K562 (cell line): ENCODE data around the gene HPD. TPM values are rescaled to one million over a fixed set of nuclear protein-coding genes. Genes with fewer than 3 reads are reported as not detected.

Experiments
- ATAC-seq: fragments of 200-7000 bp; cut with Tn5 transposase; 3 replicates; pipeline ENCODE4 v1.9.1; 2020; ENCODE audit warnings: moderate library complexity
- BruUV-seq: library from RNA; stranded (reverse); fragments of 400-500 nt; replicated peaks from 2 replicates; lab custom pipeline; 2021; lab: Mats Ljungman, UMichigan
- CTCF ChIA-PET: fragments of 300-600 bp; formaldehyde crosslinking; extraction: SDS; loops from one replicate; lab custom pipeline; 2021; ENCODE audit warnings: low intra/inter-chr PET ratio; lab: Yijun Ruan, JAX
- POLR2A ChIA-PET: fragments of 300-600, 350-650 bp; sonication (Branson Sonifier 250); formaldehyde crosslinking; extraction: SDS; loops from one replicate; lab custom pipeline; 2021; ENCODE audit warnings: antibody characterized with exemption, inconsistent platforms; lab: Yijun Ruan, JAX
- DNase-seq, 4 experiments: peaks; one replicate each; pipeline versions ENCODE4 v3.0.0 to v3.0.0-alpha.2; 2011 to 2018; ENCODE audit warnings: low spot score in 3 of 4, mixed read lengths in 3 of 4; ENCODE audit errors: extremely low read depth in 1 of 4
- FAIRE-seq: peaks from 2 replicates; lab custom pipeline; 2011; peaks lifted over from hg19 to GRCh38; lab: Jason Lieb, UNC
- H2AFZ ChIP-seq: 2 replicates; pipeline ENCODE4 v1.6.0; 2011; ENCODE audit warnings: low read depth, low read length, control low read depth, inconsistent platforms
- H3K27ac ChIP-seq: fragments of 200-600 bp; 3 replicates; pipeline ENCODE4 v1.8.0; 2011; ENCODE audit warnings: low read depth, mild to moderate bottlenecking, control low read depth, inconsistent platforms, low read length, moderate library complexity, mixed read lengths; ENCODE audit errors: extremely low read depth
- H3K27me3 ChIP-seq, 2 experiments: fragments of 300-600 bp in 1 of 2; 2 replicates in 1 of 2; 3 replicates in 1 of 2; pipeline versions ENCODE4 v1.6.0 to v1.8.0; 2011; ENCODE audit warnings: inconsistent platforms in 2 of 2, low read length in 2 of 2, mild to moderate bottlenecking in 1 of 2, mixed read lengths in 1 of 2, moderate library complexity in 1 of 2; ENCODE audit not compliant: control insufficient read depth in 2 of 2, insufficient read depth in 2 of 2
- H3K36me3 ChIP-seq: fragments of 300-600 bp; 3 replicates; pipeline ENCODE4 v1.8.0; 2011; ENCODE audit warnings: mild to moderate bottlenecking, low read length, inconsistent platforms; ENCODE audit not compliant: control insufficient read depth, insufficient read depth
- H3K4me1 ChIP-seq, 2 experiments: fragments of 200-600 bp in 1 of 2; replicated peaks in 1 of 2; 2 replicates in 1 of 2; 3 replicates in 1 of 2; pipeline versions ENCODE4 v1.5.1 to v1.8.0; 2011; ENCODE audit warnings: inconsistent platforms in 2 of 2, low read length in 2 of 2, mild to moderate bottlenecking in 1 of 2, mixed read lengths in 1 of 2, moderate library complexity in 1 of 2; ENCODE audit not compliant: control insufficient read depth in 2 of 2, insufficient read depth in 2 of 2
- H3K4me2 ChIP-seq: 2 replicates; pipeline ENCODE4 v1.6.1; 2011; ENCODE audit warnings: low read length, control low read depth, inconsistent platforms, mixed read lengths; ENCODE audit not compliant: insufficient read depth
- H3K4me3 ChIP-seq: fragments of 200-600 bp; sonication (generic), shearing (Covaris generic); 2 replicates; pipeline ENCODE4 v1.5.1; 2016; ENCODE audit warnings: control low read depth, inconsistent platforms
- H3K79me2 ChIP-seq: fragments of 200-600 bp; 3 replicates; pipeline ENCODE4 v1.8.0; 2011; ENCODE audit warnings: low read length, inconsistent platforms; ENCODE audit not compliant: control insufficient read depth, insufficient read depth
- H3K9ac ChIP-seq, 2 experiments: 2 replicates each; pipeline versions ENCODE4 v1.6.0 to v1.6.1; 2011; ENCODE audit warnings: low read depth in 2 of 2, low read length in 2 of 2, control low read depth in 1 of 2, inconsistent platforms in 1 of 2, mild to moderate bottlenecking in 1 of 2, mixed read lengths in 1 of 2; ENCODE audit not compliant: insufficient read depth in 1 of 2
- H3K9me1 ChIP-seq: one replicate; pipeline ENCODE4 v1.6.0; 2011; ENCODE audit warnings: inconsistent platforms, mild to moderate bottlenecking, low read length, moderate library complexity; ENCODE audit not compliant: control insufficient read depth, insufficient read depth
- H3K9me3 ChIP-seq: replicated peaks from 2 replicates; pipeline ENCODE4 v1.5.1; 2011; ENCODE audit warnings: low read depth, low read length, inconsistent platforms; ENCODE audit not compliant: control insufficient read depth, insufficient read depth
- H4K20me1 ChIP-seq: replicated peaks from 2 replicates; pipeline ENCODE4 v1.6.1; 2011; ENCODE audit warnings: low read length, inconsistent platforms, mixed read lengths; ENCODE audit not compliant: control insufficient read depth, insufficient read depth
- HMG20A ChIP-seq: fragments of 450-650 bp; formaldehyde crosslinking; conservative IDR thresholded peaks from 2 replicates; pipeline ENCODE4 v1.4.0; 2020; ENCODE audit warnings: mild to moderate bottlenecking, mixed read lengths
- HOMEZ ChIP-seq: fragments of 250-450 bp; sonication (Bioruptor Pico); IDR thresholded peaks from 2 replicates; pipeline ENCODE4 v1.4.0; 2020; ENCODE audit warnings: mild to moderate bottlenecking, moderate library complexity
- POLR2A ChIP-seq: fragments of 450-650 bp; conservative IDR thresholded peaks from 2 replicates; pipeline ENCODE4 v1.6.1; 2016
- POLR2G ChIP-seq: fragments of 200-400 bp; formaldehyde crosslinking; IDR thresholded peaks from 2 replicates; pipeline ENCODE4 v1.6.1; 2017; ENCODE audit warnings: low read depth, mild to moderate bottlenecking, antibody characterized with exemption, low read length, moderate library complexity
- ZEB2 ChIP-seq: fragments of 450-650 bp; IDR thresholded peaks from 2 replicates; pipeline ENCODE4 v1.6.1; 2016
- ZNF280B ChIP-seq: fragments of 250-450 bp; sonication (Bioruptor Pico); IDR thresholded peaks from 2 replicates; pipeline ENCODE4 v1.5.1; 2021; ENCODE audit warnings: mild to moderate bottlenecking
- ZNF583 ChIP-seq: fragments of 250-450 bp; sonication (Bioruptor Pico); IDR thresholded peaks from 2 replicates; pipeline ENCODE4 v1.4.0; 2020
- WGBS: fragments of 100-300 bp; shearing (Covaris generic); methylation state at CpG from one replicate; pipeline ENCODE4 v1.1.6; 2016; ENCODE audit warnings: low coverage, mixed read lengths; ENCODE audit not compliant: insufficient coverage; ENCODE audit errors: missing lambda C conversion rate; 5-methylcytosine and 5-hydroxymethylcytosine counted together
- in situ Hi-C: fragments of 300-500 bp; cut with MboI; formaldehyde crosslinking; loops from 4 replicates; pipeline ENCODE4 v1.15.0; 2018; ENCODE audit warnings: inconsistent platforms, mixed read lengths
- intact Hi-C: fragments of 100-400 bp; cut with micrococcal nuclease; formaldehyde crosslinking; loops from 2 replicates; pipeline ENCODE4 v1.14.2; 2022
- polyA plus RNA-seq, 8 experiments: library from polyadenylated mRNA; depleted of rRNA in 4 of 8; stranded (reverse) in 5 of 8; unstranded in 3 of 8; fragments of >200 nt; fragmentation: Nextera tagmentation in 2 of 8; fragmentation: Illumina TruSeq in 1 of 8; extraction: Ambion mirVana in 2 of 8; extraction: Trizol in 1 of 8; gene quantifications; 2 replicates each; pipeline versions ENCODE4 v1.2.1 to v1.2.3, GENCODE V29; 2011 to 2014; ENCODE audit warnings: inconsistent platforms in 1 of 8, missing spikeins in 1 of 8
- total RNA-seq, 7 experiments: library from RNA; depleted of rRNA in 6 of 7; stranded (reverse); fragments of >200 nt in 6 of 7; fragmentation: Illumina TruSeq in 2 of 7; extraction: Trizol in 2 of 7; gene quantifications; 2 replicates each; pipeline versions ENCODE4 v1.2.1 to v1.2.3, GENCODE V29; 2011 to 2021; ENCODE audit warnings: low replicate concordance in 1 of 7

HPD gene
- total and polyA plus RNA-seq, 9 of the 15 experiments (the other 6 are each of a cell fraction or from before 2014, with no cell fraction given): 0.06 to 0.29 (median 0.07) TPM; not detected in 4

GRCh38 chr12:121823727-121824115 lies 34.9 kb downstream of the HPD start:
- in situ Hi-C loops: no loop called here
- DNase-seq (no peak), FAIRE-seq (no peak), ATAC-seq (no peak)
- Histone ChIP-seq H3K36me3 (peaks cover 84% of the 10 kb centered on the region), H3K27me3 (no peaks in the 10 kb centered on the region), H3K9me1 (no peaks in the 10 kb centered on the region), H3K27ac (no peak overlapping the region; the same call in 2 of the 3 replicates), H4K20me1 (no peaks in the 10 kb centered on the region; the same call in 1 of the 2 replicates), H3K4me3 (no peak overlapping the region), H2AFZ (no peak overlapping the region), H3K4me2 (no peak overlapping the region), H3K4me1 (peaks cover 0 to 19% of the 10 kb centered on the region in 2 experiments; a peak in 2 of 5 replicates), H3K9ac (no peak overlapping the region), H3K79me2 (no peaks in the 10 kb centered on the region)
- intact Hi-C loops: no loop called here
- 84% methylated on average over 8 of the region's 12 CpGs for WGBS
- POLR2A ChIA-PET: interaction anchor here (0.6 to 1.1 kb wide), 4 partner anchors 14 to 247 kb away, joined by 3 to 6 read pairs (median 4); no protein-coding TSS in a partner anchor
- no TSS peak for BruUV-seq
- TF ChIP-seq ZNF583 (CRISPR knock-in tag) (no peak), POLR2A (0 out of 2 replicates have a peak, but pooled peaks have one; percentile 19), ZEB2 (no peak), HOMEZ (no peak), ZNF280B (no peak), POLR2G (0 out of 2 replicates have a peak, but pooled peaks have one; percentile 11), HMG20A (CRISPR knock-in tag) (no peak)
- TF ChIP-seq, all 486 proteins: peak for 2
- CTCF ChIA-PET: interaction anchor here (1.7 kb wide), 1 partner anchor 65 kb away, joined by 5 read pairs; the partner anchor contains the start of gene PSMD9
- H3K9me3 ChIP-seq: no peaks in the 10 kb centered on the region
